Sigmoid colon (tissue), 4 donors: ENCODE results near the gene ESYT3.

ENCODE experiments used
- POLR2AphosphoS5 ChIP-seq, 4 donors: sonication (generic); formaldehyde crosslinking; IDR thresholded peaks; one replicate each; pipeline ENCODE4 v1.6.1; 2017; ENCODE audit warnings: antibody characterized with exemption in 4 of 4
- TF ChIP-seq, protein P1 (sequence below), 4 experiments: fragments of 450-650 bp in 3 of 4; fragments of 200-600 bp in 1 of 4; IDR thresholded peaks; one replicate each; pipeline ENCODE4 v1.5.1; 2016 to 2019; ENCODE audit warnings: antibody characterized with exemption in 4 of 4, mild to moderate bottlenecking in 3 of 4, moderate library complexity in 2 of 4

GRCh38 chr3:138468451-138468850, 34.0 kb downstream of the ESYT3 start:
- TF ChIP-seq, protein P1, sequence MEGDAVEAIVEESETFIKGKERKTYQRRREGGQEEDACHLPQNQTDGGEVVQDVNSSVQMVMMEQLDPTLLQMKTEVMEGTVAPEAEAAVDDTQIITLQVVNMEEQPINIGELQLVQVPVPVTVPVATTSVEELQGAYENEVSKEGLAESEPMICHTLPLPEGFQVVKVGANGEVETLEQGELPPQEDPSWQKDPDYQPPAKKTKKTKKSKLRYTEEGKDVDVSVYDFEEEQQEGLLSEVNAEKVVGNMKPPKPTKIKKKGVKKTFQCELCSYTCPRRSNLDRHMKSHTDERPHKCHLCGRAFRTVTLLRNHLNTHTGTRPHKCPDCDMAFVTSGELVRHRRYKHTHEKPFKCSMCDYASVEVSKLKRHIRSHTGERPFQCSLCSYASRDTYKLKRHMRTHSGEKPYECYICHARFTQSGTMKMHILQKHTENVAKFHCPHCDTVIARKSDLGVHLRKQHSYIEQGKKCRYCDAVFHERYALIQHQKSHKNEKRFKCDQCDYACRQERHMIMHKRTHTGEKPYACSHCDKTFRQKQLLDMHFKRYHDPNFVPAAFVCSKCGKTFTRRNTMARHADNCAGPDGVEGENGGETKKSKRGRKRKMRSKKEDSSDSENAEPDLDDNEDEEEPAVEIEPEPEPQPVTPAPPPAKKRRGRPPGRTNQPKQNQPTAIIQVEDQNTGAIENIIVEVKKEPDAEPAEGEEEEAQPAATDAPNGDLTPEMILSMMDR (IDR thresholded peaks at IDR 0.05) = no peak
- no peak for TF ChIP-seq POLR2AphosphoS5 (IDR thresholded peaks at IDR 0.05)
